HL-60 (cell line): ENCODE measurements around the gene OSR1.

Experiments used
- CTCF ChIP-seq: IDR thresholded peaks from one replicate; pipeline ENCODE4 v1.5.1; 2011; ENCODE audit warnings: low read length, control low read depth, inconsistent platforms; ENCODE audit not compliant: insufficient read depth
- GABPA ChIP-seq: IDR thresholded peaks from 2 replicates; pipeline ENCODE4 v1.6.1; 2012; ENCODE audit warnings: low read depth
- POLR2AphosphoS5 ChIP-seq: IDR thresholded peaks from 2 replicates; pipeline ENCODE4 v1.6.1; 2012; ENCODE audit warnings: low read depth
- SPI1 ChIP-seq: IDR thresholded peaks from 2 replicates; pipeline ENCODE4 v1.6.1; 2012; ENCODE audit warnings: low read depth, mild to moderate bottlenecking, borderline replicate concordance

GRCh38 chr2:19319698-19320097 lies 38.7 kb downstream of the OSR1 start:
- TF ChIP-seq CTCF (no peak), GABPA (no peak), POLR2AphosphoS5 (no peak), SPI1 (no peak)
